H9 (cell line): ENCODE data around the gene FAM163B. TPM values are rescaled to one million over a fixed set of nuclear protein-coding genes. Genes with fewer than 3 reads are reported as not detected.

Source experiments
- DNase-seq: peaks from one replicate; pipeline ENCODE4 v3.0.0-alpha.2; 2017
- H2AFZ ChIP-seq: one replicate; pipeline ENCODE4 v1.6.1; 2013; ENCODE audit warnings: mild to moderate bottlenecking, low read length, control low read depth, moderate library complexity
- H2AK5ac ChIP-seq: 2 replicates; pipeline ENCODE4 v1.6.1; 2013; ENCODE audit warnings: low read length, control low read depth, mixed read lengths; ENCODE audit not compliant: insufficient read length
- H2BK120ac ChIP-seq: one replicate; pipeline ENCODE4 v1.6.1; 2013; ENCODE audit warnings: low read depth, mild to moderate bottlenecking, low read length, control low read depth, inconsistent platforms; ENCODE audit not compliant: poor library complexity, severe bottlenecking
- H2BK12ac ChIP-seq: 2 replicates; pipeline ENCODE4 v1.6.1; 2013; ENCODE audit warnings: low read length, control low read depth, mixed read lengths, low read depth; ENCODE audit not compliant: insufficient read length
- H2BK15ac ChIP-seq: 2 replicates; pipeline ENCODE4 v1.6.1; 2013; ENCODE audit warnings: low read depth, low read length, control low read depth
- H2BK20ac ChIP-seq: one replicate; pipeline ENCODE4 v1.6.1; 2013; ENCODE audit warnings: low read depth, mild to moderate bottlenecking, low read length, control low read depth, inconsistent platforms; ENCODE audit not compliant: poor library complexity, severe bottlenecking
- H2BK5ac ChIP-seq: 2 replicates; pipeline ENCODE4 v1.6.1; 2013; ENCODE audit warnings: low read length, control low read depth, mixed read lengths; ENCODE audit not compliant: insufficient read length
- H3K14ac ChIP-seq: 2 replicates; pipeline ENCODE4 v1.6.1; 2013; ENCODE audit warnings: low read length, control low read depth; ENCODE audit not compliant: insufficient read depth
- H3K18ac ChIP-seq: 2 replicates; pipeline ENCODE4 v1.6.1; 2013; ENCODE audit warnings: low read depth, mild to moderate bottlenecking, mixed read lengths, low read length, control low read depth; ENCODE audit not compliant: insufficient read length
- H3K23ac ChIP-seq: 2 replicates; pipeline ENCODE4 v1.6.1; 2013; ENCODE audit warnings: low read length, control low read depth, mixed read lengths, low read depth; ENCODE audit not compliant: insufficient read length
- H3K23me2 ChIP-seq: 2 replicates; pipeline ENCODE4 v1.6.1; 2013; ENCODE audit warnings: low read depth, mild to moderate bottlenecking, mixed read lengths, low read length, control low read depth; ENCODE audit not compliant: insufficient read length, poor library complexity, severe bottlenecking
- H3K27ac ChIP-seq: 2 replicates; pipeline ENCODE4 v1.5.1; 2013; ENCODE audit warnings: low read length, control low read depth, mixed read lengths, low read depth; ENCODE audit not compliant: insufficient read length
- H3K27me3 ChIP-seq: 2 replicates; pipeline ENCODE4 v1.6.1; 2013; ENCODE audit warnings: low read length, control low read depth, inconsistent platforms; ENCODE audit not compliant: insufficient read depth
- H3K4ac ChIP-seq: 2 replicates; pipeline ENCODE4 v1.6.1; 2013; ENCODE audit warnings: low read depth, mild to moderate bottlenecking, control low read depth, inconsistent platforms, low read length, moderate library complexity
- H3K4me1 ChIP-seq: 2 replicates; pipeline ENCODE4 v1.6.1; 2013; ENCODE audit warnings: low read length, control low read depth, inconsistent platforms; ENCODE audit not compliant: insufficient read depth
- H3K4me2 ChIP-seq: 2 replicates; pipeline ENCODE4 v1.6.1; 2013; ENCODE audit warnings: low read length, control low read depth, mixed read lengths; ENCODE audit not compliant: insufficient read length, insufficient read depth
- H3K56ac ChIP-seq: 2 replicates; pipeline ENCODE4 v1.6.1; 2013; ENCODE audit warnings: low read depth, mild to moderate bottlenecking, mixed read lengths, low read length, control low read depth; ENCODE audit not compliant: insufficient read length
- H3K79me1 ChIP-seq: 2 replicates; pipeline ENCODE4 v1.6.1; 2013; ENCODE audit warnings: low read depth, mild to moderate bottlenecking, moderate library complexity, low read length, control low read depth, inconsistent platforms; ENCODE audit not compliant: insufficient read depth, poor library complexity, severe bottlenecking
- H3K79me2 ChIP-seq: 2 replicates; pipeline ENCODE4 v1.6.1; 2013; ENCODE audit warnings: low read length, control low read depth, inconsistent platforms; ENCODE audit not compliant: insufficient read depth
- H3K9ac ChIP-seq: 2 replicates; pipeline ENCODE4 v1.6.1; 2013; ENCODE audit warnings: low read length, control low read depth, mixed read lengths; ENCODE audit not compliant: insufficient read length; ENCODE audit errors: extremely low read depth
- H3K9me3 ChIP-seq: one replicate; pipeline ENCODE4 v1.6.1; 2013; ENCODE audit warnings: low read depth, low read length, inconsistent platforms; ENCODE audit not compliant: control insufficient read depth
- H3T11ph ChIP-seq: one replicate; pipeline ENCODE4 v1.6.1; 2013; ENCODE audit warnings: mild to moderate bottlenecking, low read length, control low read depth, inconsistent platforms
- H4K20me1 ChIP-seq: one replicate; pipeline ENCODE4 v1.6.1; 2013; ENCODE audit not compliant: control insufficient read depth, insufficient read length, insufficient read depth
- H4K5ac ChIP-seq: 2 replicates; pipeline ENCODE4 v1.6.1; 2013; ENCODE audit warnings: low read depth, mild to moderate bottlenecking, mixed read lengths, low read length, control low read depth; ENCODE audit not compliant: insufficient read length
- H4K8ac ChIP-seq: replicated peaks from 2 replicates; pipeline ENCODE4 v1.6.1; 2013; ENCODE audit warnings: low read length, control low read depth, mixed read lengths, low read depth; ENCODE audit not compliant: insufficient read length
- H4K91ac ChIP-seq: 2 replicates; pipeline ENCODE4 v1.6.1; 2013; ENCODE audit warnings: low read depth, mild to moderate bottlenecking, moderate library complexity, mixed read lengths, low read length, control low read depth; ENCODE audit not compliant: insufficient read length
- H3K27ac Mint-ChIP-seq, 3 experiments: 2 replicates in 2 of 3; 3 replicates in 1 of 3; pipeline ENCODE4 v1.8.0; 2020 to 2021; ENCODE audit warnings: mixed read lengths in 3 of 3, mild to moderate bottlenecking in 1 of 3, moderate library complexity in 1 of 3
- H3K27me3 Mint-ChIP-seq: 2 replicates; pipeline ENCODE4 v1.8.0; 2021; ENCODE audit warnings: low read depth, mild to moderate bottlenecking, moderate library complexity, mixed read lengths
- H3K36me3 Mint-ChIP-seq, 3 experiments: 2 replicates in 2 of 3; 3 replicates in 1 of 3; pipeline ENCODE4 v1.8.0; 2020 to 2021; ENCODE audit warnings: low read depth in 3 of 3, mixed read lengths in 3 of 3; ENCODE audit not compliant: insufficient read depth in 1 of 3
- H3K4me1 Mint-ChIP-seq, 2 experiments: 2 replicates each; pipeline ENCODE4 v1.8.0; 2020; ENCODE audit warnings: mixed read lengths in 2 of 2
- H3K4me3 Mint-ChIP-seq, 2 experiments: 2 replicates in 1 of 2; 3 replicates in 1 of 2; pipeline ENCODE4 v1.8.0; 2020 to 2021; ENCODE audit warnings: mild to moderate bottlenecking in 2 of 2, mixed read lengths in 2 of 2, moderate library complexity in 1 of 2
- H3K9me3 Mint-ChIP-seq, 2 experiments: 2 replicates in 1 of 2; 3 replicates in 1 of 2; pipeline ENCODE4 v1.8.0; 2020; ENCODE audit warnings: mild to moderate bottlenecking in 2 of 2, mixed read lengths in 2 of 2, moderate library complexity in 1 of 2
- CTCF ChIP-seq: fragments of 200-600 bp; sonication (generic); conservative IDR thresholded peaks from 3 replicates; pipeline ENCODE4 v1.8.0; 2021; ENCODE audit warnings: antibody characterized with exemption, mild to moderate bottlenecking
- WGBS: extraction: QIAGEN DNeasy Blood & Tissue Kit; methylation state at CpG from one replicate; pipeline ENCODE4 v1.1.7; 2013; ENCODE audit warnings: missing lambda C conversion rate, low lambda C conversion rate, mixed read lengths; ENCODE audit not compliant: insufficient read length; ENCODE audit errors: extremely low coverage; 5-methylcytosine and 5-hydroxymethylcytosine counted together
- total RNA-seq: library from RNA; stranded (reverse); gene quantifications from 2 replicates; pipeline ENCODE4 v1.2.1, GENCODE V29; 2021

The FAM163B gene
- total RNA-seq, 1 experiment from 2014 or later: 0.39 TPM

DNA sequence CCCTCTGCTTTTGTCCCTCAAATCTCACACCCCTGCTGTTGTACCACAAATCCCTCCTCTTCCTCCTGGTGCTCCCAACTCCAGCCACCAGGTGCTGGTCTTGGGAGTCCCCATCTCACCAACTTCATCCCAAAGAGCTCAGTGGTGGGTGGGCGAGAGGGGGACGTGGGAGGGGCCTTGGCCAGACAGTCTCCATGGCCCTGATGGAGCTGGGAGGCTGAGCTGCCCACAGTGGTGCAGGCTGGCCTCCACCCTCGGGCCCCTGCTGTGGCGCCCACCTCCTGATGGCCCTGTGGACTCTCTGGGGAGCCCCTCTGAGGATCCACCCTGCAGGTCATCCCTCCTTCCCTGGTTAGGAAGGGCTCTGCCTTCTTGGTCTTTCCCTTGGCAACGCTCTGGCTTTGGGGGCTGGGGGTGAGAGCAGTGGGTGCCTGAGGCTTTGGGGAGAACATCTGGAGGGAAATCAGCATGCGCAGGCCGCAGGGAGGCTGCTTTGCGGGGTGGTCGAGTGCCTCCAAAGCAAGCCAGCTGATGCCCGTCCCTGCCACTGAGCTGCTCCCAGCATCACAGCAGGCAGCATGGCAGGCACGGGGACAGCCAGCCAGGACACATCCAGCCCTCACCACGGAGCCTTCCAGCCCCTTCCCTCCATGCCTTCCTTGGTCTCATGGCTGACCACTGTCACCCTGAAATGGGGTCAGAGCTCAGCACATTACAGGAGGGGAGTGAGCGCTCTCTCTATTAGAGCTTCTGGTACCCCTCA lies 7.6 kb upstream of the FAM163B start:
- peaks cover 70% of the 10 kb centered on the region for H3K27me3 Mint-ChIP-seq

More for the DNA sequence above, 7.6 kb upstream of the FAM163B start:
- no peaks in the 10 kb centered on the region for H3K79me2 ChIP-seq
- TF ChIP-seq CTCF: no peak
- no peaks in the 10 kb centered on the region for H3K36me3 Mint-ChIP-seq
- H3K27ac ChIP-seq: no peak overlapping the region
- H2BK12ac ChIP-seq: no peak overlapping the region
- no peak overlapping the region for H4K91ac ChIP-seq
- no peaks in the 10 kb centered on the region for H3K23me2 ChIP-seq
- H2BK20ac ChIP-seq: no peak overlapping the region
- H2AFZ ChIP-seq: no peak overlapping the region
- H3K9me3 ChIP-seq: no peaks in the 10 kb centered on the region
- H2BK15ac ChIP-seq: no peak overlapping the region
- no peaks in the 10 kb centered on the region; the same call in 1 of the 2 replicates for H3K27me3 ChIP-seq
- H3K4me3 Mint-ChIP-seq: no peak overlapping the region
- DNase-seq: no peak
- no peaks in the 10 kb centered on the region for H3K79me1 ChIP-seq
- H3K9me3 Mint-ChIP-seq: no peaks in the 10 kb centered on the region; a peak in 1 of 5 replicates
- H2BK5ac ChIP-seq: no peak overlapping the region
- no peaks in the 10 kb centered on the region for H4K20me1 ChIP-seq
- H3K4me2 ChIP-seq: no peak overlapping the region
- H3K14ac ChIP-seq: no peak overlapping the region
- no peaks in the 10 kb centered on the region for H3K4me1 ChIP-seq
- H4K5ac ChIP-seq: no peak overlapping the region
- peaks cover 0 to 9% of the 10 kb centered on the region in 2 experiments; a peak in 3 of 4 replicates for H3K4me1 Mint-ChIP-seq
- H3K56ac ChIP-seq: no peak overlapping the region
- no peak overlapping the region for H3K18ac ChIP-seq
- H3K4ac ChIP-seq: no peak overlapping the region
- no peak overlapping the region for H4K8ac ChIP-seq
- no peak overlapping the region for H3T11ph ChIP-seq
- no peak overlapping the region for H2AK5ac ChIP-seq
- no peak overlapping the region for H3K27ac Mint-ChIP-seq
- no peak overlapping the region for H3K9ac ChIP-seq
- no peak overlapping the region for H2BK120ac ChIP-seq
- no peak overlapping the region for H3K23ac ChIP-seq
- no CpG with 5 or more reads among the region's 13 CpGs for WGBS
